ENCODE measurements around the gene METTL1. TPM values are rescaled to one million over a fixed set of nuclear protein-coding genes. Genes with fewer than 3 reads are reported as not detected.

Gene METTL1
- polyA plus RNA-seq, 1 donor: 24.4 TPM

GRCh38 chr12:57754411-57755193 lies 17.3 kb downstream of the METTL1 start, which contains the start of gene MARCHF9:
MARCHF9 (plus strand) TSS chr12:57755103; CDS start chr12:57755529, 426 bp downstream.
- DNase-seq (ENCODE audit: low read depth): no peak

- no peak for DNase-seq (ENCODE audit: low read depth)
Observed at GRCh38 chr12:57753756-57754337, 18.1 kb downstream of the METTL1 start.

- no peak for DNase-seq (ENCODE audit: low read depth)
Observed at GRCh38 chr12:57752668-57753000, 19.3 kb downstream of the METTL1 start.

- DNase-seq (ENCODE audit: low read depth): peak; percentile 93
Observed at GRCh38 chr12:57751788-57752667, 19.9 kb downstream of the METTL1 start, which contains the start of gene CDK4. CDK4 (minus strand) TSS chr12:57752310; CDS start chr12:57751717, 593 bp downstream.

- no peak for DNase-seq (ENCODE audit: low read depth)
Observed at GRCh38 chr12:57751432-57751787, 20.5 kb downstream of the METTL1 start.

- DNase-seq (ENCODE audit: low read depth): no peak
Observed at GRCh38 chr12:57750561-57751431, 21.1 kb downstream of the METTL1 start.

GRCh38 chr12:57749061-57749460 lies 22.8 kb downstream of the METTL1 start:
- DNase-seq (ENCODE audit: low read depth): no peak

- no peak for DNase-seq (ENCODE audit: low read depth)
Observed at GRCh38 chr12:57746025-57746424, 25.9 kb downstream of the METTL1 start.

GRCh38 chr12:57745485-57745881 lies 26.4 kb downstream of the METTL1 start:
- no peak for DNase-seq (ENCODE audit: low read depth)

GRCh38 chr12:57744777-57745484 lies 27.0 kb downstream of the METTL1 start, which contains the start of gene TSPAN31:
TSPAN31 (plus strand) TSS chr12:57745039; CDS start chr12:57745155, 116 bp downstream.
- peak; percentile 99 for DNase-seq (ENCODE audit: low read depth)

GRCh38 chr12:57744194-57744776 lies 27.6 kb downstream of the METTL1 start:
- no peak for DNase-seq (ENCODE audit: low read depth)

GRCh38 chr12:57743769-57744168 lies 28.1 kb downstream of the METTL1 start:
- DNase-seq (ENCODE audit: low read depth): no peak

- no peak for DNase-seq (ENCODE audit: low read depth)
Observed at GRCh38 chr12:57741844-57742738, 29.8 kb downstream of the METTL1 start.

GRCh38 chr12:57741413-57741789 lies 30.5 kb downstream of the METTL1 start:
- DNase-seq (ENCODE audit: low read depth): no peak

- no peak for DNase-seq (ENCODE audit: low read depth)
Observed at GRCh38 chr12:57740656-57741412, 31.1 kb downstream of the METTL1 start.

- DNase-seq (ENCODE audit: low read depth): no peak
Observed at GRCh38 chr12:57739914-57740538, 31.9 kb downstream of the METTL1 start.

- DNase-seq (ENCODE audit: low read depth): no peak
Observed at GRCh38 chr12:57739387-57739786, 32.5 kb downstream of the METTL1 start.

GRCh38 chr12:57738661-57739237 lies 33.2 kb downstream of the METTL1 start, which contains the start of gene AGAP2:
AGAP2 (minus strand) TSS chr12:57738742; CDS start chr12:57738246, 496 bp downstream.
- DNase-seq (ENCODE audit: low read depth): no peak
